NCI-H2227 (cell line): ENCODE measurements around the gene GPR153.

ENCODE experiments used
- DNase-seq: peaks from one replicate; lab custom pipeline; 2025; ENCODE audit not compliant: unreplicated experiment; lab: John Stamatoyannopoulos, UW

Gene GPR153

GRCh38 chr1:6249739-6250689 is 10.9 kb downstream of the GPR153 start:
- no peak for DNase-seq

- DNase-seq, result no peak
Observed at GRCh38 chr1:6248932-6249738, 11.8 kb downstream of the GPR153 start.

- DNase-seq, result no peak
Observed at GRCh38 chr1:6248161-6248776, 12.6 kb downstream of the GPR153 start.

- DNase-seq, result no peak
Observed at GRCh38 chr1:6247651-6248050, 13.2 kb downstream of the GPR153 start.

- peak; percentile 90 for DNase-seq
Observed at GRCh38 chr1:6246497-6247467, 14.1 kb downstream of the GPR153 start.

- DNase-seq, result peak; percentile 97
Observed at GRCh38 chr1:6245869-6246496, 14.9 kb downstream of the GPR153 start.

- DNase-seq, result peak; percentile 90
Observed at GRCh38 chr1:6245086-6245868, 15.6 kb downstream of the GPR153 start.

GRCh38 chr1:6244401-6245049 is 16.4 kb downstream of the GPR153 start:
- no peak for DNase-seq

- no peak for DNase-seq
Observed at GRCh38 chr1:6243993-6244392, 16.9 kb downstream of the GPR153 start, which contains the start of gene HES3. TSS of gene HES3 (plus strand) at chr1:6244179. CDS start at chr1:6244366, 187 bp downstream.

GRCh38 chr1:6243053-6243834 is 17.7 kb downstream of the GPR153 start:
- no peak for DNase-seq

GRCh38 chr1:6241887-6242740 is 18.8 kb downstream of the GPR153 start:
- peak; percentile 61 for DNase-seq

GRCh38 chr1:6241107-6241886 is 19.6 kb downstream of the GPR153 start:
- no peak for DNase-seq

GRCh38 chr1:6239950-6240768 is 20.7 kb downstream of the GPR153 start:
- DNase-seq, result peak; percentile 58

- DNase-seq, result no peak
Observed at GRCh38 chr1:6239213-6239752, 21.6 kb downstream of the GPR153 start.

- no peak for DNase-seq
Observed at GRCh38 chr1:6237093-6237492, 23.8 kb downstream of the GPR153 start.
